Epithelial cell of esophagus (primary cell): ENCODE results near the gene ZDHHC11B.

Experiments used
- DNase-seq: peaks from one replicate; pipeline ENCODE4 v3.0.0; 2010; ENCODE audit warnings: low read depth
- H3K4me3 ChIP-seq: 2 replicates; pipeline ENCODE4 v1.5.1; 2011; ENCODE audit warnings: mild to moderate bottlenecking, low read length, control low read depth
- TF ChIP-seq, protein P1 (sequence below): IDR thresholded peaks from 2 replicates; pipeline ENCODE4 v1.5.1; 2011; ENCODE audit warnings: low read depth, mild to moderate bottlenecking, low read length, control low read depth, inconsistent platforms; ENCODE audit not compliant: insufficient read depth; ENCODE audit errors: missing control alignments

Gene ZDHHC11B

DNA sequence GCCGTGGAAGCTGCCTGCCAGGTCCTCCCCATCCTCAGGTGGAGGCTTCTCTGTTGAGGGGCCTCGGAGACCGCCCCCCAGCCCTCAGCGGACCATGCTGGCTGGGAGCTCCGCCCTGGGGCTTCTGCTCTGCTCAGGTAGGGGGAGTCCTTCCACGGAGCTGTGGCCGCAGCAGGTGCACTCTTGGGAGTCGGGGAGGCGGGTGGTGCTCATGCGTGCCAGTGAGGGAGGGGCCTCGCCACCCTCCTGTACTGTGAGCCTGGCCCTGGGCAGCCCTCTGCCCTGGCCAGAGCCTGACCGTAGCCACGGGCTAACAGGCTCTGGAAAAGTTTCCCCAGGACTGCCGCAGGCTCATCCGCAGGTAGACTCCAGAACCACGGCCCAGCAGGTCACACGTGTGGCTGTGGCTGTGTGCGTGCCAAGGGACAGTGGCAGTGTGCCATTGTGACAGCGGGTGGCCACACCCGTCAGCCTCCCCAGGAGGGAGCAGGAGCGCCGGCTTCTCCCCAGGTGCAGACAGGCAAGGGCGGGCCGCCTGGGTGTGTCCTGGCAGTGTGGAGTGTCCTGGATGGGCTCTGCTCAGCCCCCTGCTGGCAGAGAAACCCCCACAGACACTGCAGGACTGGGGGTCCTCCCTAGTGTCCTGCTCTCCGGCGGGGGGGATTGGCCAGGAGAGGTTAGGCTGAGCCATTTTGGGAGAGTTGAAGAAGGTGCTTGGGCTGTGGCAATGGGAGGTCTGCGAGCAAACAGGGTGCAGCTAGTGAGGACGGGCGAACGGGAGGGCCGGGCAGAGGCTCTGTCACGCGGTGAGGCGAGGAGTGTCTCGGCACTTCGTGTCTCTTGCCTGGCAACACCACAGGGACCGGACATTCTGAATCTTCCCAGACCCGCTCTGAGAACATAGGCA, 120.8 kb downstream of the ZDHHC11B start:
- DNase-seq = no peak
- H3K4me3 ChIP-seq = no peak overlapping the region
- TF ChIP-seq, protein P1, sequence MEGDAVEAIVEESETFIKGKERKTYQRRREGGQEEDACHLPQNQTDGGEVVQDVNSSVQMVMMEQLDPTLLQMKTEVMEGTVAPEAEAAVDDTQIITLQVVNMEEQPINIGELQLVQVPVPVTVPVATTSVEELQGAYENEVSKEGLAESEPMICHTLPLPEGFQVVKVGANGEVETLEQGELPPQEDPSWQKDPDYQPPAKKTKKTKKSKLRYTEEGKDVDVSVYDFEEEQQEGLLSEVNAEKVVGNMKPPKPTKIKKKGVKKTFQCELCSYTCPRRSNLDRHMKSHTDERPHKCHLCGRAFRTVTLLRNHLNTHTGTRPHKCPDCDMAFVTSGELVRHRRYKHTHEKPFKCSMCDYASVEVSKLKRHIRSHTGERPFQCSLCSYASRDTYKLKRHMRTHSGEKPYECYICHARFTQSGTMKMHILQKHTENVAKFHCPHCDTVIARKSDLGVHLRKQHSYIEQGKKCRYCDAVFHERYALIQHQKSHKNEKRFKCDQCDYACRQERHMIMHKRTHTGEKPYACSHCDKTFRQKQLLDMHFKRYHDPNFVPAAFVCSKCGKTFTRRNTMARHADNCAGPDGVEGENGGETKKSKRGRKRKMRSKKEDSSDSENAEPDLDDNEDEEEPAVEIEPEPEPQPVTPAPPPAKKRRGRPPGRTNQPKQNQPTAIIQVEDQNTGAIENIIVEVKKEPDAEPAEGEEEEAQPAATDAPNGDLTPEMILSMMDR = no peak

DNA sequence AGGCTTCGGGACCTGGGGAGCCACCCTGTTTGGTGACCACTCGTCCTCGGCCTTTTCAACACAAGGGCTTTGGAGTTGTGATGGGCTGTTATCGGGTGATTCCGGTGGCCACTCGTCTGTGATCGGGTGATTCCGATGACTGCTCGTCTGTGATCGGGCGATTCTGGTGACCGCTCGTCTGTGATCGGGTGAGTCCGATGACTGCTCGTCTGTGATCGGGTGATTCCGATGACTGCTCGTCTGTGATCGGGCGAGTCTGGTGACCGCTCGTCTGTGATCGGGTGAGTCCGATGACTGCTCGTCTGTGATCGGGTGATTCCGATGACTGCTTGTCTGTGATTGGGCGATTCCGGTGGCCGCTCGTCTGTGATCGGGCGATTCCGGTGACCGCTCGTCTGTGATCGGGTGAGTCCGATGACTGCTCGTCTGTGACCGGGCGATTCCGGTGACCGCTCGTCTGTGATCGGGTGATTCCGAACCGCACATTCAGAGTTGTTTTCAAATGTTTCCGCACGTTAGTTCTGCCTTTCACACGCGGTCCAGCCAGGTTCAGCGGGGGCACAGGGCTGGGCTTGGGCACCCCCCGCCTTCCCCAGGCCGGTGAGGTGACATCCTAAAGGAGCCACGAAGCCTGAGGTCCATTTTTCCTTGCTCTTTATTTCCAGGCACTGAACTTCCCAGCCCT, 121.6 kb downstream of the ZDHHC11B start:
- TF ChIP-seq, protein P1 = no peak
- no peak for DNase-seq
- H3K4me3 ChIP-seq = no peak overlapping the region

DNA sequence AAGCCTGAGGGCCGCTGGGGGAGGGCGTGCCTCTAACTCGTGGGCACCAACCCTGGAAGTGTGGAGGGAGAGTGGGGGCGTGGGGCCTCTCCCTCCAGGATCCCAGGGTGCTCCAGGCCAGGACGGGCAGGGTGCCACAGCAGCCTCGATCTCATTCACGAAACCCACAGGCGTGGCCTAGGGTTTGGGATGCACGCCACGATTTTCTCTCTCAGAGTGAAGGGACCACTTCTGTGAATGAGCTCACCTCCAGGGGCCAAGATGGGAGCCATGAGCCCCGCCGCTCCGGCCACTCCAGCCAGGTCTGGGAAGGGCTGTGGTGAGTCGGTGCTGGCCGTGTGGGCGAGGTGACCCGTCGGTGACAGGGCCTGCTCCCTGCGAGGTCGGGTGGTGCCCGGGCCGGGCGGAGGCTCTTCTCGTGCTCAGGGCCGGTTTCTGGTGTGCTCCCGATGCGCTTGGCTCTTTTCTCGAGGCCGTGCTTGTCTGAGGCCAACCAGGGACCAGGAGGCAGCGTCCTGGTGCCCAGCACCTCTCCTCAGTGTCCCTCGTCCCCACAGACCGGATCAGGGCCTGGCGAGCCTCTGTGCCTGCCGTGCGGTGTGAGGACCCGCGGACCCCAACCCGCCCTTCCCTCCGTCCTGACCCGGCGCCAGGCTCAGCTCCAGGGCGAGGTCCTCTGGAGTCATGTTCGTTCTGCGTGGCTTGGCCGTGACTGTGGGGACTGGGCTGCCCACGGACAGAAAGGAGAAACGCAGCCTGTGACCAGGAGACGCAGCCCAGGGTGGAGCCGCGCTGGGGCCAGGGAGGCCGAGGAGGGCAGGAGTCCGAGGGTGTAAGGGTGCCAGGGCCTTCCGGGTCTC, 122.4 kb downstream of the ZDHHC11B start:
- no peak overlapping the region for H3K4me3 ChIP-seq
- TF ChIP-seq, protein P1 = no peak
- DNase-seq = no peak

DNA sequence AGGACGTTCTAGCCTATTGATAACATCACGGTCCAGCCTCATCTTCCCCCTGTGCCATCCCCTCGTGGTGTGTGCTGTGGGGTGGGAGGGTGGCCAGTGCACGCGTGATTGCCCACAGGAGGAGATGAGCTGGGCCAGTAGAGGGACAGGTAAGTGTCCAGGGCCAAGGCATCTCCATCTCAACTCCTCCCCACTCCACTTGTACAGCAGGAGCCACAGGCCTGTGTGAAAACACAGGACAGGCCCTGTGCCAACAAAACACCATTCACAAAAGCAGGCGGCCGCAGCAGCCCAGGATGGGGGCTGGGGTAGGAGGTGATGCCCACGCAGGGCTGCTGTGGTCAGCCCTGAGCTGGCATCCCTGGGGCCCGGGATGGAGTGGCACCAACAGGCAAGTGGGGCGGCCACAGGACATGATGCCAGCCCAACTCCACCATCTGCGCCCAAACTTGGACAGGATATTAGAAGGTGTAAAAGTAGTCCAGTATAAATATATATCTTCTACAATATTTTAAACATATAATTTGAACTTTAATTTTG, 124.0 kb downstream of the ZDHHC11B start:
- H3K4me3 ChIP-seq = no peak overlapping the region
- no peak for DNase-seq
- TF ChIP-seq, protein P1 = no peak
